Panc1 (cell line): ENCODE measurements around the gene AGBL1.

Experiments
- POLR2AphosphoS5 ChIP-seq: IDR thresholded peaks from 2 replicates; pipeline ENCODE4 v1.6.1; 2012; ENCODE audit warnings: mild to moderate bottlenecking, low read depth, low read length, moderate library complexity
- REST ChIP-seq, 2 experiments: IDR thresholded peaks; 2 replicates each; pipeline ENCODE4 v1.6.1; 2011 to 2012; ENCODE audit warnings: low read depth in 2 of 2, control low read depth in 1 of 2, low read length in 1 of 2, mild to moderate bottlenecking in 1 of 2, moderate library complexity in 1 of 2; ENCODE audit not compliant: insufficient read depth in 1 of 2

GRCh38 chr15:86796521-86796920 is 716.9 kb downstream of the AGBL1 start:
- TF ChIP-seq REST (IDR thresholded peaks at IDR 0.05; ENCODE audit: insufficient read depth in 1 of 2, low read depth in 2 of 2, low read length in 1 of 2) (no peak), POLR2AphosphoS5 (no peak)
